ENCODE measurements around the gene GCM1. TPM values are rescaled to one million over a fixed set of nuclear protein-coding genes. Genes with fewer than 3 reads are reported as not detected.
A peak's percentile ranks its signal among the peaks of the same experiment; 100 is the strongest.

GCM1 gene
- polyA plus RNA-seq, 3 donors = 0.08 TPM; not detected in 2

GRCh38 chr6:53103993-53104675, 44.5 kb downstream of the GCM1 start:
- H3K9ac ChIP-seq (ENCODE audit: insufficient read depth, low read length, poor library complexity, severe bottlenecking) = no peak overlapping the region
- H3K4me2 ChIP-seq (replicated peaks; ENCODE audit: extremely low read depth, low read length, poor library complexity, severe bottlenecking) = no peak overlapping the region
- Mint-ChIP-seq H3K4me1 (no peaks in the 10 kb centered on the region), H3K27ac (peak overlapping the region in 2 of 7 donors; percentile 3 to 30), H3K4me3 (no peak overlapping the region), H3K36me3 (peaks cover 46 to 56% of the 10 kb centered on the region in 2 donors), H3K27me3 (ENCODE audit: low read depth in 3 of 3) (peaks cover 0 to 3% (median 0%) of the 10 kb centered on the region in 3 donors), H3K9me3 (no peaks in the 10 kb centered on the region)
- H3K4me1 ChIP-seq (ENCODE audit: control insufficient read depth in 1 of 2, insufficient read depth in 2 of 2, low read length in 2 of 2) = no peaks in the 10 kb centered on the region
- H3K27me3 ChIP-seq (ENCODE audit: control insufficient read depth in 2 of 2, insufficient read depth in 2 of 2, low read length in 2 of 2) = no peaks in the 10 kb centered on the region
- H2AFZ ChIP-seq (ENCODE audit: insufficient read depth, low read depth, low read length, poor library complexity, severe bottlenecking) = no peak overlapping the region
- no peaks in the 10 kb centered on the region for H4K20me1 ChIP-seq (ENCODE audit: insufficient read depth, low read length)
- peaks cover 42 to 62% of the 10 kb centered on the region in 2 donors for H3K36me3 ChIP-seq (replicated peaks in 1 of 2; ENCODE audit: control insufficient read depth in 1 of 2, insufficient read depth in 2 of 2, low read length in 2 of 2)
- H3K27ac ChIP-seq (ENCODE audit: low read depth in 1 of 2, low read length in 2 of 2) = no peak overlapping the region
- no peak for TF ChIP-seq CTCF (IDR thresholded peaks at IDR 0.05)
- no peaks in the 10 kb centered on the region for H3K9me3 ChIP-seq (replicated peaks in 1 of 2; ENCODE audit: control insufficient read depth in 1 of 2, insufficient read depth in 1 of 2, low read length in 2 of 2)
- intact Hi-C loops (cut with micrococcal nuclease) = no loop called here
- H3K79me2 ChIP-seq (ENCODE audit: insufficient read depth, low read length) = no peaks in the 10 kb centered on the region
- WGBS (ENCODE audit: insufficient coverage) = 100% methylated on average over 1 of the region's 3 CpGs
- no peak overlapping the region for H3K4me3 ChIP-seq (replicated peaks in 1 of 3; ENCODE audit: low read depth in 2 of 3, low read length in 3 of 3)
- no peak for DNase-seq

GRCh38 chr6:53101006-53101405, 47.6 kb downstream of the GCM1 start:
- H3K27ac Mint-ChIP-seq = peak overlapping the region in 1 of 7 donors; percentile 35
- Histone ChIP-seq H3K27ac (ENCODE audit: low read depth in 1 of 2, low read length in 2 of 2) (no peak overlapping the region), H4K20me1 (ENCODE audit: insufficient read depth, low read length) (no peaks in the 10 kb centered on the region), H2AFZ (ENCODE audit: insufficient read depth, low read depth, low read length, poor library complexity, severe bottlenecking) (no peak overlapping the region), H3K4me1 (ENCODE audit: control insufficient read depth in 1 of 2, insufficient read depth in 2 of 2, low read length in 2 of 2) (no peaks in the 10 kb centered on the region), H3K4me3 (replicated peaks in 1 of 3; ENCODE audit: low read depth in 2 of 3, low read length in 3 of 3) (no peak overlapping the region), H3K9ac (ENCODE audit: insufficient read depth, low read length, poor library complexity, severe bottlenecking) (no peak overlapping the region), H3K79me2 (ENCODE audit: insufficient read depth, low read length) (no peaks in the 10 kb centered on the region), H3K36me3 (replicated peaks in 1 of 2; ENCODE audit: control insufficient read depth in 1 of 2, insufficient read depth in 2 of 2, low read length in 2 of 2) (peaks cover 71 to 92% of the 10 kb centered on the region in 2 donors), H3K27me3 (ENCODE audit: control insufficient read depth in 2 of 2, insufficient read depth in 2 of 2, low read length in 2 of 2) (no peaks in the 10 kb centered on the region), H3K4me2 (replicated peaks; ENCODE audit: extremely low read depth, low read length, poor library complexity, severe bottlenecking) (no peak overlapping the region), H3K9me3 (replicated peaks in 1 of 2; ENCODE audit: control insufficient read depth in 1 of 2, insufficient read depth in 1 of 2, low read length in 2 of 2) (no peaks in the 10 kb centered on the region)
- H3K9me3 Mint-ChIP-seq = no peaks in the 10 kb centered on the region
- intact Hi-C loops (cut with micrococcal nuclease) = no loop called here
- no peak overlapping the region for H3K4me3 Mint-ChIP-seq
- H3K27me3 Mint-ChIP-seq (ENCODE audit: low read depth in 3 of 3) = no peaks in the 10 kb centered on the region
- DNase-seq = no peak
- no peak for TF ChIP-seq CTCF (IDR thresholded peaks at IDR 0.05)
- peaks cover 71 to 78% of the 10 kb centered on the region in 2 donors for H3K36me3 Mint-ChIP-seq
- no peaks in the 10 kb centered on the region for H3K4me1 Mint-ChIP-seq
- no CpG with 5 or more reads among the region's 2 CpGs for WGBS (ENCODE audit: insufficient coverage)
